GM19438 (cell line): ENCODE results near the gene PNMA6F.
"Not testable (repeated sequence)": the region's sequence is repeated elsewhere in the genome, so short reads cannot be mapped to it uniquely, and the experiment has no call there.

ENCODE experiments used
- ATAC-seq: cut with Tn5 transposase; IDR thresholded peaks from one replicate; pipeline ENCODE4 v1.9.1; 2021; ENCODE audit warnings: low read depth; ENCODE audit not compliant: unreplicated experiment

The PNMA6F gene

DNA sequence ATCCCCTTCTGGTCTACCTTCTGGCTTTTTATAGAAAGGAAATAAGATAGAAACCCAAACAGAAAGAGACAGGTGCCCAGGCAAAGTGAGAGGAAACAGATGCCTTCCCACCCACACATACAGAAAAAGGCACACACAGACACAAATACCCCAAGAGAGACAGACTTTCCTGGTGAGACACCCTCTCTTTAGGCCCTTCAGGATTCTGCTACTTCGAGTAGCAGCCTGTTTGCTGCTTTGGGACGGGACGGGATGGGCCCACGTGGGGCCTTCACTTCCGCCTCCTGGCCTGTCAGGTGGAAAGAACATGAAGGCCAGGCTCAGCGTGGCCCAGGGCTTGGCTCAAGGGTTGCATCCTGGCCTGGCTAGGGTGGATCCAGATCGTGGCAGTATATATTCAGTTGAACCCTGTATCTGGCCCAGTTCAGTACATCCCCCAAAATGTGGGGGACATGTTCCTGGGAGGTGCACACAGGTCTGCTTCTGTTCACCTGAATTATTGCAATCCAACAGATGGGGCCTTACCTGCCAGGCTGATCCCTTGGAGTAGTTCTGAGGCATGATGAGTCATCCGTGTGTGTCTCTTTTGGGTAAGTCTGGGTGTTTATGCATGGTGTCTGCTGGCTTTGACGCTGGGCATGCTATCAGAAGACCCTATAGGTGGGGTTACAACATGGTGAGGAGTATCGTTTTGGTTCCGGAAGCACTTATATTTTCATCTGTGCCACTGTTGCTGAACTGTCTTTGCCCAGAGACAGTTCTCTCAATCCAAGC, 14.7 kb upstream of the PNMA6F start:
- no peak for ATAC-seq

DNA sequence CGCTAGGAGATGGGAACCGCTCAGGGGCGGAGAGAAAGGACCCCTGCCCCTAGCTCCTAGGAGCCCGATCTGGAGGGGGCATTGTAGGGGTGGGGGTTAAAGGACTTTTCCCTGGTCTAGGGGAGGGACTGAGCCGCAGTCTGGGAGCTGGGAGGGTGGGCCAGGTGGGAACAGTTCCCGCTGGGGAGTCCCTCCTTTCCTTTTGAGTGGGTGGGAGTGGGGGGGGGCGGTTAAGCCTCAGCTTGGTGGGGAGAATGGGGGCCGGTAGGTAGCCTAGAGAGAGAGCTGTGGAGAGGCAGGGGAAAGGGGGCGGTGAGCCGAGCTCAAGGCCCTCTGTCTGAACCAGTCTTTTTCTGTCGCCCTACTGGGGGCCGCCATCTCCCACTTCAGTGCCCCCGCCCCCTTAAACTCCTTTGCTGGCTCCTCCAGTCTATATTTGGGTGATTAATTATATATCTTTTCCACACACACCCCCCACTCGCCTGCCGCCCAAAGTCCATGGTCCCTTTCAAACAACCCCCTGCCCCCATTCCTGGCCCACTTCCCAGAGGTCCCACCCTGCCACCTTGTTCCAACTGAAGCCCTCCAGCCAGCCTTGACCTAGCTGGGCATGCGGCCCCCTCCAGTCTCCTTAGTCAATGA, 13.2 kb upstream of the PNMA6F start:
- no peak for ATAC-seq

DNA sequence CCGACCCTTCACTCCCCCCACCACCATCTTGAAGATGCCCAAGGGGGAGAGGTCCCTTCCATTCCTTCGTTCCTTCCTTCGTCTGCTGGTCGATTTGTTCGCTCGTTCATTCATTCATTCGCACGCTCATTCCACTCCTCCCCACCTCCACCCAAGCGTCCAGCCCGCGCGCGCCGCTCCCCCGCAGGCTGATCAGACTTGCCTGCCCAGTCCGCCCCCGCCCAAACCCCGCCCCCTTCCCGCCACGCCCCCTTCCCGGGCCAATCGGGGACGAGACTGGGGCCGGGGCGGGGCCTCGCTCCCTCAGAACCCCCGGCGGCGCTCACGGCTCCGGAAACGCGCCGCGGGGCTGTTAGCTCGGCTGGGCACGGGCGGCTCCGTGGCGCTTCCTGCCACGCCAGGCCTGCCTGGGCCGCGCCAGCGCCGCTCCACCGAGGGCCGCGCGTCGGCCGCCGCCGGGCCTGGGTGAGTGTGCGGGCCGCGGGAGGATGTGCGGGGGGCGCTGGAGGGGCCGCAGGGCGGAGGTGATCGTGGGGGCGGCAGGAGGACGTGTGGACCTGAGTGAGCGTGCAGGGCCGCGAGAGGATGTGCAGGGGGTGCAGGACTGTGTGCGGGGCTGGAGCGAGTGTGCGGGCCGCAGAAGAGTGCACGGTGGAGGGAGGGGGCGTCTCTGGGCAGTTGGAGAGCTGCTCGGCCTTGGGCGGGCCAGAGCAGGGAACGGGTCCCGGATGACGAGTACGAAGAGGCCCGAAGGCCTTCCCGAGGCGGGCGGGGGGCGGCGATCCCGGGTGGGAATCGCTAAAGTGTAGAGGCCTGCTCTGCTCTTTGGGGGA, 12.5 kb upstream of the PNMA6F start, which contains the start of gene ZNF275:
TSS of gene ZNF275 (plus strand) at position 333 of the 833 bp plus-strand sequence. CDS start 2,527 bp downstream, outside the sequence.
- peak; percentile 72 for ATAC-seq

DNA sequence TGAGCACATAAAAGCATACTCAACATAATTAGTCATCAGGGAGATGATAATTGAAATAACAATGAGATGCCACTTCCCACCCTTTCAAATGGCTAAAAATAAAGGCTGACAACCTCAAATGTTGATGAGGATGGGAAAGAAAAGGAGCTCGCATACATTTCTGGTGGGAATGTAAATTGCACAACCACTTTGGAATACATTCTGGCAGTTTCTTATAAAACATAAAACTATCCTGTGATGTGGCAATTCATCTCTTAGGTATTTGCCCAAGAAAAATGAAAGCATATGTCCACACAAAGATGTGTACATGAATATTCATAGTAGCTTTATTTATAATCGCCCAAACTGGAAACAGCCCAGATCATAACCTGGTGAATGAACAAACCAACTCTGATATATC, 11.7 kb upstream of the PNMA6F start:
- ATAC-seq, result no peak

DNA sequence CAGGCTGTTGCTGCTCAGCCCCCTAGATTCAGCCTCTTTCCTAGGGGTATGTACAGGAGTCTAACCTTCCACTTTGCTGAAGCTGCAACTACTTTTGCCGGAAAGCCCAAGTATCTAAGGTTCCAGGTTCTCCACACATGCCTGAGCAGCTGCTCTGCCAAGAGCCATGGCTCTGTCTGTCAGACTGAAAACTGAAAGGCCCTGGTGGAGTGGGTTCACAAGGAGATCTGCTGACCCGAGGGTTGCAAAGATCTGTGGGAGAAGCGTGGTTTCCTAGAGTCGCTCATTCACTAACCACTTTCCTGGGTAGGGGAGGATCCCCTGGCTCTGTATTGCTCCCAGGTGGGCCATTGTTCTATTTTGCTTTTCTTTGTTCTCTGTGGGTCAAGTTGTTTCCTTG, 6.0 kb upstream of the PNMA6F start:
- ATAC-seq, result no peak

DNA sequence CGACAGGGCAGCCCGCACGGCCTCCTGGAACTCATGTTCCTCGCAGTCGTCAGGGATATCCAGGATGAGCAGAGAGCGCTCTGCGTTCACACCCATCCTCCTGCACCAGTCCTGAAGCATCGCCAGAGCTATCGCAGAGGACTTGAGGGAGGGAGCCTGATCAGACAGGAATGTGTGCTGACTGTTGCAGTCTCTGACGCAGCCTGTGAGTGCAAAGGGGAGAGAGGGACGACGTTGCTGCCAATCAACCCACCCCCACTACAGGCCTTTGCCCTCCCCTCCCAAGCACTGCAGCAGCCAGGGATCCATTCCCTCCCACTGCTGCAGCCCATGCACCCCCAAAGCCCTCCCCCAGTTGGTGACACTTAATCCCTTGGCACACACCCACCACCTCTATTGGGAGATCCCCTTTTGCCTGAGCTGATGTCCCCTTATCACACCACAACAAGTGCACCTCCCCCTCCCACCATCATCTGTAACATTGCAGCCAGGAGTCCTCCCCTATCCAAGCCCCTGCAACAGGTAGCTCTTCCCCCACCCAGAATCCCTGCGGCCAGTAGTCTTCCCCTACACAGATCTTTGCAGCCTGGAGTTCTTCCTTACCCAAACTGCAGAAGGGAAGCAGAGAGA, 897 bp downstream of the PNMA6F start:
- no peak for ATAC-seq

DNA sequence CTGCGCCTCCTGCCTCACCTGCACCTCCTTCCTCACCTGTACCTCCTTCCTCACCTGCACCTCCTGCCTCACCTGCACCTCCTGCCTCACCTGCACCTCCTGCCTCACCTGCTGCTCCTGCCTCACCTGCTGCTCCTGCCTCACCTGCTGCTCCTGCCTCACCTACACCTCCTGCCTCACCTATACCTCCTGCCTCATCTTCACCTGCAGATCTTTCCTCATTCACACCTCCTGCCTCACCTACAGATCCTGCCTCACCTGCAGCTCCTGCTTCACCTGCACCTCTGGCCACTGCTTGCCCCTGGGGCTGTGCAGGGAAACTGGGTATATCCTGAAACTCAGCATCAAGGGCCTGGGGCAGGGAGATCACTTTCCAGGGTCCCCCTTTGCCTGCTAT, 1.5 kb downstream of the PNMA6F start:
- not testable (repeated sequence) for ATAC-seq

DNA sequence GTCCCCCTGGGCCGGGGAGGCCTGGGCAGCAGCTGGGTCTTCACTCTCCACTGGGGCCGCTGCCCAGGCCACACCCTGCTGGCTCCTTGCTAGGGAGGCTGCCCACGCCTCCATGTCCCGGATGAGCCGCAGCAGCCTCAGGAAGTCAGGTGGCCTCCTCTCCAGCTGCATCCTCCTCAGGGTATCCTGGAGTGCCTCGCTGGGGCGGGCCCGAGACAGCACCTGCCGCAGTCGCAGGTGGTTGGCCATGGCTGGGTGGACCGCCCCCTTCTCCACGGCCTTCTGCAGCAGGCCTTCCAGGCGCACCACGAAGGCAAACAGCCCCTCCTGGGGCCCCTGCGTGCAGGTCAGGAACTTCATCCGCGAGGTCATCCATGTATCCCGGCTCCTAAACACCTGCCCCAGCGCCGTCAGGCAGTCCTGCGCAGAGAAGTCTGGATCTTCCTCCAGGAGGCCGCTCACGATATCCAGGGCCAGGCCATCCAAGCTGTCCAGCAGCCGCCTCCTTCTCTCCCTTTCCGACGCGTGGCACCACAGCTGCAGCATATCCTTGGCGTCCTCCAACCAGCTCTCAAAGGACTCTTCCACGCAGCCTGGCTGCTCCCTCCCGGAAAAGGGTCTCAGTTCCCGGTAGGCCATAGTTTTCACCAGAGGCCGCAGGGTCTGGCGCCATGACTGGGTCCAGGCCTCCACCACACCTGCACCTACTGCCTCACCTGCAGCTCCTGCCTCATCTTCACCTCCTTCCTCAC, 2.1 kb downstream of the PNMA6F start:
- ATAC-seq, result no peak

DNA sequence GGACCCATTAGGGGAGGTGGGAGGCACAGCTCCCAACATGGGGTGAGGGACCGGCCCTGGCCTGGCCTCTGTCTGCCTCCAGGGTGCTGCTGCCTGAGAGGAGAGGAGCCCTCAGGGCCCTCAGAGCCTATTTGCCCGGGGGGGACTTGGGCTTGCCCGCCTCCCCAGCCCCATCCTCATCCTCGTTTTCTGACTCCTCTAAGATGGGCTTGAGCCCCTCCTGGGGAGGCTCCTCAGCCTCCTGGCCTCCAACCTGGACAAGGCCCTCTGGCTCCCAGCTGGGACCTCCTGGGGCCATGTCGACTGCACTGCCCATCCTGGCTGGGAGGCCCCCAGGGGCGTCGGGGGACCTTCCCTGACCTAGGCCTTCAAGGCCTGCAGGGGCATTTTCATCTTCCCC, 2.8 kb downstream of the PNMA6F start:
- ATAC-seq, result no peak

DNA sequence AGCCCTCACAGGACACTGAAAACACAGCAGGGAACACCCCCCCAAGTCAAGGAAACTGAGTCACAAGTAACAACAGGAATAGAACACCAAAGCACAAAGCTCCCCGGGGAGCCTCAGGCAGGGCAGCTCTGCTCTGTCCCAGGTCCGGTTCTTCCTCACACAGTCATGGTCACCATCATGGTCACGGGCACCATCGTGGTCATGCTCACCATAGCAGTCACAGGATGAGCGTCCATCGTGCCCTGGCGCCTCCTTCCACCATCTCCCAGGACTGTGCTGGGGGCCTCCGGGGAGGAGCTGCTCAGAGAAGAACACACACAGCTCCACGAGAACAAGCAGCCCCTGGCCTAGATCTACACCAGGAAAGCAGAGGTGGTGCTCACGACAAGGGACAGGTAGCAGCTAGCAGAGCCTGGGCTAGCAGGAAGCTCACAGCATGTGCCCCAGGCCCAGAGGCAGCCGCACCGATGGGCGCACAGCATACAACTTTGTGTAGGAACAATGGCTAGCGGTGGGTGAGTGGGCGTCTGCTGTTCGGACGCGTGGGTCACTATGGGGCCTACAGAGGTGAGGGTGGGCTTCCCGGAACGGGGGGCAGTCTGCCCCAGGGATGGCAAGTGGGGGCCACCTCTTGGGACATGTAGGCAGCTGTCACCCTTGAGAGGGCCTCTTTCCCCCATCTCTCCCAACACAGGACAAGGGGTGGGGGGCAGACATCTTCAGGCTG, 3.4 kb downstream of the PNMA6F start:
- no peak for ATAC-seq

DNA sequence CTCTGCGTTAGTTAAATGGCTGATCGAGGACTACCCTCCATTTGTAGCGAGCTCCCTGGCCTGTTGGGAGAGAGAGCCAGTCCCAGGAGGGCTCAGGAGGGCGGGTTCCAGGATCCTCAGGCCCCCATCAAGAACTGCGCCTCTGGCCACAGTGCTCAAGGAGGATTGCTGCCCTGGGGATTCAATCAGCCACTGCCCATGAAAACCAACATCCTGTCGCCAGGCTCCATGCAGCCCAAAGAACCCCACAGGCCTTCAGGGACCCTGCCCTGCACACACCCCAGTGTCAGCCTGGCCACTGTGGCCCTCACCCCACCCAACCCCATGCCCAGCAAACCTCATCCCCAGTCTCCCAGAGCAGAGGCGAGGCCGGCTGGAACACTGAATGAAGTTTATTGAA, 4.3 kb downstream of the PNMA6F start:
- ATAC-seq, result no peak

DNA sequence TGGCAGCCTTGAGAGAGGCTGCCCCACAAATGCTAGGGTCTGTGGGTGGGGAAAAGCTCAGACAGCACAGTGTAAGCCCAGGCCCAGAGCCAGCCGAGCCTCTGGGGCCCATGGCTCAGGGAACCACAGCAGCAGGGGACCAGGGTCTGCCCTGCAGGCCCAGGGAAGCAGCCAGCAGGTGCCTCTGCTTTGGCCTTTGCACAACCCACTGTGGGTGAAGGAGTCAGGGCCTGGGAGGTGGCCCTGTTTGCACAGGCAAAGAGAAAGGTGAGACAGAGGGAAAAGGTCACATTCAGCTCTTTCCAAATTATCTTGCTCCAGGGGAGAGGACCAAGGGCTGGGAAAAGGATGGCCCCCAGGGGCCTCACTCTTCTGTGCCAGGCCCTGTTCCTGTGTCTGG, 8.7 kb downstream of the PNMA6F start:
- no peak for ATAC-seq

DNA sequence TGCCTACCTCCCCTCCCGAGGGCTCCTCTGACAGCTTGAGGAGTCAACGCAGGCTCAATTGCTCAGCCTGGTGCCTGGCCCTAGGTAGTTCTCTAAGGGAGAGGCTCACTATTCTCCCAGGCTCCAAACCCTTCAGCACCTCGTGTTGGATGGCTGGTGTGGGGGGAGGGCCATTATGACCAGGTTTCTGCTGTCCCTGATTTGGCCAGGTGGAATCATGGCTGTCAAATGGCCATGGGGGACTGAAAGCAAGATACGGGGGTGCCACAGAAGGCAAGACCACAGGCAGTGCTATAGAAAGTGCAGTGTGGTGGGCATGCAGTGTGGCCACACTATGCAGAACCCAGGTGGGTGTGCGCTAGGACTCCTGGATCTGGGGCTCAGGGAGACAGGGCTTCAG, 9.5 kb downstream of the PNMA6F start:
- no peak for ATAC-seq

DNA sequence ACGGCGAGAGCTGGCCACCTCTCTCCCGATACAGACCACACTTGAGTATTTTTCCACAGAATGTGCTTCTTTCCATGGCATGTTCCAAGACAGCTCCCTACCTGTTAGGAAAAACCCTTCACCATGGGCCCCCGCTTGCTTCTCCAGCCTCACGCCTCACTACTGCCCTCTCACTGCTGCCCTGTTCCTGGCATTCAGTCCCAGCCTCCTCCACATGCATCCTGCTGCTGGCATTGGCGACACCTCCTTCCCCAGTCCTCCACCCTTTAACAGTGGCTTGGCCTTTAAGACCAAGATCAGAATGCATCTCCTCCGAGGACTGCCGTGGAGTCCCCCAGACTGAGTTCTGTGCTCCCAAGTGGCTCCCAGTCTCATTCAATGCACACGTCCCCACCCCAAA, 10.7 kb downstream of the PNMA6F start:
- no peak for ATAC-seq

DNA sequence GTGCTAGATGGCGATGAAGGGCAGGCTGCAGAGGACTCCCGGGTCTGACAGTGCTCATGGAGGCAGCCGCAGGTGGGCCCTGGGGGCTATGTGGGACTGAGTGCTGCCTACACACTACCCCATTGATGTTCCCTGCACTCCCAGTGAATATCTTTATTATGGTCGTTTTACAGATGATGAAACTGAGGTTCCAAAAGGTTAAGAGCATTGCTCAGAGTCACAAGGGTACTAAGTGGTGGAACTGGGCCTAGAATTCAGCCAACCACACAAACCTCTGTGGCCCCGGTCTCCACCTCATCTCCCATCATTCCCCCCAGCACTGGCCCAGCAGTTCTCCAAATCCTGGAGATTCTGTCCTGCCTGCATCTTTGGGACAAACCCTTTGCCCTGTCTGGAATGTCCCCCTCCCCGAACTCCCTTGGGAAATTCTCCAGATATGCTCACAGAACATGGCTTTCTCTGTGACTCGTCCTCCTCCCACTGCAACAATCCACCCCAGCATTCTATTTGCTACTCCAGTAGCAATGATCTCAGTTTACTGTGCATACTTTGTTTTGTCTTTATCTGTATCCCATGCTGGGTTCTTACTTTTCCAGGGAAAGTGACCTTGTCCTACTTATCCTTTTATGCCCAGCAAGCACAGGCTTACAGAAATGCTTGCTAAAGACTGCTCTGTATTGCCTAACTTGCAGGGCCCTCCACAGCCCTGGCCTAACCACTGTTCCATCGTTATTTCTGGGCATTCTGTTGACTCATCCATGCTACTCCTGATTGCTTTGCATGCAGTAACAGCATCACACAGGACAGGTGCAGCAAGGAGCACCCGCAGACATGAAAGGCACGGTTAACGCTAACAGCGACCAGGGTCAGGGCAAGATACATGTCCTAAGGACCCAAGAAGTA, 14.0 kb downstream of the PNMA6F start:
- no peak for ATAC-seq

DNA sequence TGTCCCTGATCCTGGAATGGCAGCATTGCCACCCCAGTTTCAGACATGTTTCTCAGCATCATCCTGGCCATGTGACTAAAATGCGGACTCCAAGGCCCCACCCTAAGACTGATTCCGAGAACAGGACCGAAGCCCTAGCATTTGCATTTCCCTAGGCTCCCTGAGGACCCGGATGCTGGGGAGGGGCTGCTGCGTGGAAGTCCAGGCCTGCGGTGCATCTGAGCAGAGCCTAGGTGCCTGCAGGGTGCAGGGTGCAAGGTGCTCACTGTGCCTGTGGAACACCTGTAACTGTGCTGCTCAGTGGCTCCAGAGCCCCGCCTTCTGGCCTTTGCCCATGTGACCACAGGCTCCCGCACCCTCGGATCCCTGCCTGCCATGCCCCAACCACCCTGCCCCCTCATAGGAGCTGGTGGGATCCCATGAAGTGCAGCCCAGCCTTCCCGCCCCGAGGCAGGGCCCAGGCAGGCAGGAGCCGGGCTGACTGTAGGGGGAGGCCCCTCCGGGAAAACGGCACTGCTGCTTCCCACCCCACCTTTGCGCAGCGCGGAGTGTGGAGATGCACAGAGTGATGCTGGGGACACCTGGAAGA, 14.9 kb downstream of the PNMA6F start:
- no peak for ATAC-seq

DNA sequence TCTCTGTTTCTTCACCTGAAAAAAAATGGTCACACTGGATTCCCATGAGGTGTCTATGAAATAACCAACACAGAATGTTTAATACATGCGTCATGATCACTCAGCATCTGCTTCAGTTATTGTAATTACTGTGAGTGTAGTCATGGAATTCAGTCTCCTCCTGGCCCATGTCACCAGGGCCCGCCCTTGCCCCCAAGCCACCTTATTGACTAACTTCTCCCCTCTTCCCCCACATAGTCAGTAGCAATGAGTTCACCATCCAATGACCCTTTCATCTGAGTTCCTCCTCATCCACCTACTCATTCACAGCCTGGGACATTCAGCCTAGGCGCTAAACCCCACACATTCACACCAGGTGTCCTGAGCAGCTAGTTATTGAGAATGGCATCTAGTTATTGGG, 15.6 kb downstream of the PNMA6F start:
- no peak for ATAC-seq
